ENCODE results near the gene LRRC1. TPM values are rescaled to one million over a fixed set of nuclear protein-coding genes. Genes with fewer than 3 reads are reported as not detected.

Gene LRRC1
- total and polyA plus RNA-seq, 2 of the 8 experiments (the other 6 are each of a cell fraction or from before 2014, with no cell fraction given) = 6.7 to 15.9 TPM

- TF ChIP-seq CHD1 (IDR thresholded peaks at IDR 0.05; ENCODE audit: low read depth, low read length) = no peak
- no peak for TF ChIP-seq CBX8 (IDR thresholded peaks at IDR 0.05; ENCODE audit: borderline replicate concordance, low read depth, low read length)
Observed at GRCh38 chr6:53860511-53860910, 65.7 kb downstream of the LRRC1 start (continued).
